Neural progenitor cell (in vitro differentiated cells): ENCODE measurements around the gene BRPF3. TPM values are rescaled to one million over a fixed set of nuclear protein-coding genes. Genes with fewer than 3 reads are reported as not detected.

Source experiments
- DNase-seq: peaks from one replicate; pipeline ENCODE4 v3.0.0-alpha.2; 2016; ENCODE audit warnings: low spot score
- H2AFZ ChIP-seq: fragments of 200-600 bp; sonication (generic); replicated peaks from 2 replicates; pipeline ENCODE4 v1.6.1; 2016; ENCODE audit warnings: antibody characterized with exemption
- H3F3A ChIP-seq: fragments of 200-600 bp; sonication (generic); 2 replicates; pipeline ENCODE4 v1.6.1; 2016; ENCODE audit warnings: antibody characterized with exemption, low read depth
- H3K27ac ChIP-seq: fragments of 200-600 bp; sonication (generic); 2 replicates; pipeline ENCODE4 v1.5.1; 2016; ENCODE audit warnings: mild to moderate bottlenecking
- H3K27me3 ChIP-seq: fragments of 200-600 bp; sonication (generic); 2 replicates; pipeline ENCODE4 v1.6.1; 2016; ENCODE audit warnings: mild to moderate bottlenecking, moderate library complexity
- H3K36me3 ChIP-seq: fragments of 200-600 bp; sonication (generic); 2 replicates; pipeline ENCODE4 v1.5.1; 2016
- H3K4me1 ChIP-seq: fragments of 200-600 bp; sonication (generic); 2 replicates; pipeline ENCODE4 v1.6.1; 2016; ENCODE audit warnings: mixed run types
- H3K4me2 ChIP-seq: fragments of 200-600 bp; sonication (generic); 2 replicates; pipeline ENCODE4 v1.6.1; 2016
- H3K4me3 ChIP-seq: fragments of 200-600 bp; sonication (generic); 2 replicates; pipeline ENCODE4 v1.5.1; 2016
- H3K79me2 ChIP-seq: fragments of 200-600 bp; sonication (generic); 2 replicates; pipeline ENCODE4 v1.6.1; 2016; ENCODE audit warnings: low read depth
- H3K9ac ChIP-seq: fragments of 200-600 bp; sonication (generic); 2 replicates; pipeline ENCODE4 v1.6.1; 2016
- H3K9me3 ChIP-seq: fragments of 200-600 bp; sonication (generic); 2 replicates; pipeline ENCODE4 v1.5.1; 2016; ENCODE audit warnings: low read depth
- H4K20me1 ChIP-seq: fragments of 200-600 bp; sonication (generic); 2 replicates; pipeline ENCODE4 v1.6.1; 2016; ENCODE audit warnings: low read depth
- H3K27ac Mint-ChIP-seq: 3 replicates; pipeline ENCODE4 v1.8.0; 2021; ENCODE audit warnings: mixed read lengths
- H3K27me3 Mint-ChIP-seq: 2 replicates; pipeline ENCODE4 v1.8.0; 2022; ENCODE audit warnings: low read depth, mild to moderate bottlenecking, inconsistent platforms, moderate library complexity, mixed read lengths; ENCODE audit not compliant: insufficient read depth
- H3K36me3 Mint-ChIP-seq: 3 replicates; pipeline ENCODE4 v1.8.0; 2021; ENCODE audit warnings: mixed read lengths
- H3K4me1 Mint-ChIP-seq: 3 replicates; pipeline ENCODE4 v1.8.0; 2021; ENCODE audit warnings: mixed read lengths
- H3K4me3 Mint-ChIP-seq: 3 replicates; pipeline ENCODE4 v1.8.0; 2021; ENCODE audit warnings: mild to moderate bottlenecking, moderate library complexity, mixed read lengths
- H3K9me3 Mint-ChIP-seq: 3 replicates; pipeline ENCODE4 v1.8.0; 2020; ENCODE audit warnings: mixed read lengths
- EZH2 ChIP-seq: fragments of 200-600 bp; sonication (generic); IDR thresholded peaks from 2 replicates; pipeline ENCODE4 v1.6.1; 2017; ENCODE audit warnings: antibody characterized with exemption, mild to moderate bottlenecking, moderate library complexity
- EZH2phosphoT487 ChIP-seq: fragments of 200-600 bp; sonication (generic); IDR thresholded peaks from 2 replicates; pipeline ENCODE4 v1.6.1; 2017; ENCODE audit warnings: antibody characterized with exemption
- total RNA-seq: library from RNA; depleted of rRNA; stranded (reverse); fragments of >200 nt; gene quantifications from 2 replicates; pipeline ENCODE4 v1.2.3, GENCODE V29; 2015; ENCODE audit warnings: low replicate concordance
- TF ChIP-seq, protein P1 (sequence below): fragments of 200-600 bp; sonication (generic); IDR thresholded peaks from 2 replicates; pipeline ENCODE4 v1.5.1; 2017; ENCODE audit warnings: antibody characterized with exemption, mild to moderate bottlenecking

Gene BRPF3
- total RNA-seq, 1 donor from 2014 or later, result 14.1 TPM

DNA sequence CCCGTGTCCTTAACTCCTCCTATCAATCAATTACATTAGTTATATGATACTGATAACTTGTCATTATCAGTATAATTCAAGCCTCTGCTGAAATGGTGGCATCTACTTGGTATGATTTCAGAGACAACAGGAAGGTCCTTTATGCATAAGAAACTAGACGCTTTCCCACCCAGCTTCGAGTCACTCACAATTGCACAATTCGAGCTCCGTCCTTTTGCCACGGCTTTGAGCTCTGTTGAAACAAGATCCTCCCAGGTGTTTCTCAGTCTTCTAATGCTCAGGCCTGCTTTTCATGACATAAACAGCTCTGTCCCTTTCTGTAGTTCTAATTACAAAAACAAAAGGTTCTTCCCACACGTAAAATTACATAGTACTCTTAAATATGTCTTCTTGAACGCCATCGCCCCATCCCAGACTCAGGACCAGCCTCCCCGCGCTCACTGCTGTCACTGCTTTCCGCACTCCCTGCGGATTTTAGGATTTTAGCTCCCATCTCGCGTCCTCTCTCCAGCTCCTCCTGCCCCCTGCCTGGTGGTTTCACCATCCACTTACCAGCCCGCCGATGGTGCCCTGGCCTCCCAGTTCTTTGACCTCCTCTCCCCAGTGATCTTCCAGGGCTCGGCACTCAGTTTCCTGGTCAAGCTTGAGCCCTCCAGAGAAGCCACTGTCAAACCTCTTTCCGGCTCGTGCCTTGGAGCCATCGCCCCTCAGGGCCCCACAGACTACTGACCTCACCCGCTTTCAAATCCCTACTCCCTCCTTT, 50.1 kb downstream of the BRPF3 start:
- TF ChIP-seq, protein P1, sequence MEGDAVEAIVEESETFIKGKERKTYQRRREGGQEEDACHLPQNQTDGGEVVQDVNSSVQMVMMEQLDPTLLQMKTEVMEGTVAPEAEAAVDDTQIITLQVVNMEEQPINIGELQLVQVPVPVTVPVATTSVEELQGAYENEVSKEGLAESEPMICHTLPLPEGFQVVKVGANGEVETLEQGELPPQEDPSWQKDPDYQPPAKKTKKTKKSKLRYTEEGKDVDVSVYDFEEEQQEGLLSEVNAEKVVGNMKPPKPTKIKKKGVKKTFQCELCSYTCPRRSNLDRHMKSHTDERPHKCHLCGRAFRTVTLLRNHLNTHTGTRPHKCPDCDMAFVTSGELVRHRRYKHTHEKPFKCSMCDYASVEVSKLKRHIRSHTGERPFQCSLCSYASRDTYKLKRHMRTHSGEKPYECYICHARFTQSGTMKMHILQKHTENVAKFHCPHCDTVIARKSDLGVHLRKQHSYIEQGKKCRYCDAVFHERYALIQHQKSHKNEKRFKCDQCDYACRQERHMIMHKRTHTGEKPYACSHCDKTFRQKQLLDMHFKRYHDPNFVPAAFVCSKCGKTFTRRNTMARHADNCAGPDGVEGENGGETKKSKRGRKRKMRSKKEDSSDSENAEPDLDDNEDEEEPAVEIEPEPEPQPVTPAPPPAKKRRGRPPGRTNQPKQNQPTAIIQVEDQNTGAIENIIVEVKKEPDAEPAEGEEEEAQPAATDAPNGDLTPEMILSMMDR, result no peak
- TF ChIP-seq EZH2, result no peak
- no peak for TF ChIP-seq EZH2phosphoT487
- Histone ChIP-seq H3K4me3 (no peak overlapping the region), H3K9ac (no peak overlapping the region), H3K79me2 (no peaks in the 10 kb centered on the region), H2AFZ (peak overlapping the region; percentile 9), H4K20me1 (no peaks in the 10 kb centered on the region), H3F3A (no peaks in the 10 kb centered on the region), H3K27me3 (no peaks in the 10 kb centered on the region), H3K4me1 (peaks cover 19% of the 10 kb centered on the region), H3K27ac (no peak overlapping the region), H3K9me3 (no peaks in the 10 kb centered on the region), H3K4me2 (no peak overlapping the region), H3K36me3 (no peaks in the 10 kb centered on the region)
- Mint-ChIP-seq H3K27me3 (peaks cover under 1% of the 10 kb centered on the region), H3K4me3 (no peak overlapping the region), H3K4me1 (peaks cover 29% of the 10 kb centered on the region), H3K36me3 (no peaks in the 10 kb centered on the region), H3K27ac (peak overlapping the region; percentile 47), H3K9me3 (no peaks in the 10 kb centered on the region)
- no peak for DNase-seq

DNA sequence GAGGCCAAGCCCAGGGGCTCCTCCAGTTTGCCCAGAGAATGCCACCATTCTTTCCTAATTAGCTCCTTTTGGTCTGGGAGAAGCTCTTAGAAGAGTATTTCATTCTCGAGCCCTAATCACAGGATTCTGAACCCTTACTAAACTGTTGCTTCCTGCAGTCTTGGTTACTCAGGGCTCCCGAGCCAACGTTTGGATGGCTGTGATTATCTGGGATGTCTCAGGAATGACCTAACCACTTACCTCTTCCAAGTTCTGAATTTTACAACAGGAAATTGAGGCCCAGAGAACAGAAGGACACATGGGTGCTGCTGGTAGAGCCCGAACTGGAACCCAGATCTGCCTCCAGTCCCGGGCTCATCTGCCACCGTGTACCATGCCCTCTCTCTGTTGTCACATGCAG, 51.1 kb downstream of the BRPF3 start:
- Histone ChIP-seq H3F3A (no peaks in the 10 kb centered on the region), H3K9ac (no peak overlapping the region), H3K4me2 (no peak overlapping the region), H3K36me3 (no peaks in the 10 kb centered on the region), H3K27me3 (no peaks in the 10 kb centered on the region), H3K79me2 (no peaks in the 10 kb centered on the region), H3K9me3 (no peaks in the 10 kb centered on the region), H2AFZ (no peak overlapping the region), H3K4me3 (no peak overlapping the region), H3K27ac (no peak overlapping the region), H4K20me1 (no peaks in the 10 kb centered on the region), H3K4me1 (peaks cover 19% of the 10 kb centered on the region)
- no peak for DNase-seq
- TF ChIP-seq, protein P1, result no peak
- no peak for TF ChIP-seq EZH2phosphoT487
- no peak for TF ChIP-seq EZH2
- Mint-ChIP-seq H3K9me3 (no peaks in the 10 kb centered on the region), H3K4me1 (peaks cover 29% of the 10 kb centered on the region), H3K27ac (no peak overlapping the region), H3K4me3 (no peak overlapping the region), H3K27me3 (peaks cover 2% of the 10 kb centered on the region), H3K36me3 (no peaks in the 10 kb centered on the region)

DNA sequence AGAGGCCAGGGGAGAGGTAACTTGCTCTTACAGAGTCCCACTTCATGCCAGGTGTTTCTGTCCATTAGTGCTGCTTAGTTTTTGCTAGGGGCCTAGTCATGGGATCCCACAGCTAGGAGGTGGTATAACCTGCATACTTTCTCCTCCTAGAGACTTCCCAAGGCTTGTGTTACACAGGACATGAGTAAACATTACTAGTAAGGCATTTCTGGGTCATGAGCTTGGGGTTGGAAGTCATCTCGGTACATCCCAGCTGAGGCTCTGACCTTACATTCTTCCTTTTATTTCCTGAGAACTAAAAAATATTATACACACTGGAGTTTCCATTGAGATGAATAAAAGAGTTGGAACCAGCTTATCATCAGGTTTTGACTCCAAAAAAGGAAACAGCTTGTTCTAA, 52.4 kb downstream of the BRPF3 start:
- Histone ChIP-seq H3K4me2 (no peak overlapping the region), H3F3A (no peaks in the 10 kb centered on the region), H4K20me1 (no peaks in the 10 kb centered on the region), H3K36me3 (no peaks in the 10 kb centered on the region), H2AFZ (no peak overlapping the region), H3K4me3 (no peak overlapping the region), H3K9ac (no peak overlapping the region), H3K9me3 (no peaks in the 10 kb centered on the region), H3K4me1 (peaks cover 19% of the 10 kb centered on the region), H3K27ac (no peak overlapping the region), H3K79me2 (no peaks in the 10 kb centered on the region), H3K27me3 (no peaks in the 10 kb centered on the region)
- Mint-ChIP-seq H3K4me1 (peaks cover 23% of the 10 kb centered on the region), H3K27ac (no peak overlapping the region), H3K4me3 (no peak overlapping the region), H3K36me3 (no peaks in the 10 kb centered on the region), H3K9me3 (no peaks in the 10 kb centered on the region), H3K27me3 (peaks cover 2% of the 10 kb centered on the region)
- TF ChIP-seq EZH2phosphoT487, result no peak
- TF ChIP-seq EZH2, result no peak
- DNase-seq, result no peak

DNA sequence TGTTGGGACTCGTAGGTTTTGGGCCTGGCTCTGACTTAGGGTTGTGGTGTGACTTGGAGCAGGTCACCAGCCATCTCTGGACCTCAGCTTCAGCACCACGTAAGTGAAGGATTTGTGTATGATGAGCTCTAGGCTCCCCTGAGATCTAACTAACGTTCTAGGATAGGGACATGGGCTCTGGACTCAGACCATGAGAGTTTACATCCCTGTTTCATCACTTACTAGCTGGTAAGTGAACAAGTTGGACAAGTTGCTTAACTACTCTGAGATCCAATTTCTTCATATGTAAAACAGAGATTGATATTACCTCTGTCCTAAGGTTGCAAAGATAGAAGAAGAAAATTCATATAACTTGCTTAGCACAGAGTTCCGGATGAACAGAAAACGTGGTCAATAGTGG, 53.0 kb downstream of the BRPF3 start:
- no peak overlapping the region for H2AFZ ChIP-seq
- H3K4me2 ChIP-seq, result no peak overlapping the region
- no peak overlapping the region for H3K4me3 ChIP-seq
- H3F3A ChIP-seq, result no peaks in the 10 kb centered on the region
- Mint-ChIP-seq H3K4me1 (peaks cover 18% of the 10 kb centered on the region), H3K27ac (no peak overlapping the region), H3K9me3 (no peaks in the 10 kb centered on the region), H3K27me3 (peaks cover 2% of the 10 kb centered on the region), H3K36me3 (no peaks in the 10 kb centered on the region), H3K4me3 (no peak overlapping the region)
- DNase-seq, result no peak
- H3K79me2 ChIP-seq, result no peaks in the 10 kb centered on the region
- H3K36me3 ChIP-seq, result no peaks in the 10 kb centered on the region
- no peaks in the 10 kb centered on the region for H3K27me3 ChIP-seq
- no peak overlapping the region for H3K9ac ChIP-seq
- H3K4me1 ChIP-seq, result peaks cover 17% of the 10 kb centered on the region
- TF ChIP-seq, protein P1, result no peak
- H3K9me3 ChIP-seq, result no peaks in the 10 kb centered on the region
- H4K20me1 ChIP-seq, result no peaks in the 10 kb centered on the region
- H3K27ac ChIP-seq, result no peak overlapping the region
